Spleen (tissue), 7 donors: Measurements from ENCODE around the gene EIF2D.

Experiments
- CTCF ChIP-seq, 11 experiments: fragments of 200-600 bp in 7 of 11; fragments of 450-650 bp in 4 of 11; sonication (generic) in 4 of 11; IDR thresholded peaks in 8 of 11; conservative IDR thresholded peaks in 3 of 11; 1 replicate in 7 of 11; 2 replicates in 4 of 11; pipeline versions ENCODE4 v1.4.0 to v1.8.0; 2016 to 2021; ENCODE audit warnings: antibody characterized with exemption in 11 of 11, inconsistent platforms in 4 of 11, mild to moderate bottlenecking in 1 of 11
- POLR2A ChIP-seq, 3 donors: fragments of 450-650 bp; IDR thresholded peaks; one replicate each; pipeline ENCODE4 v1.5.1; 2017; ENCODE audit warnings: antibody characterized with exemption in 3 of 3, mild to moderate bottlenecking in 1 of 3
- donor health status: DM: no; HTN: no; CAD: no; lungs with moderate emphysema.
- donor health status: DM: no; HTN: no; CAD: no.
- donor health status: DM: no; HTN: no; CAD: no.

- TF ChIP-seq POLR2A (IDR thresholded peaks at IDR 0.05) (no peak), CTCF (IDR thresholded peaks at IDR 0.05 in 8 of 11, conservative IDR thresholded peaks at IDR 0.05 in 3 of 11) (no peak)
These were observed 27.6 kb downstream of the EIF2D start for GRCh38 chr1:206584683-206585082.
